HG03066 (cell line): ENCODE data around the gene TEX51.

Source experiments
- ATAC-seq: cut with Tn5 transposase; IDR thresholded peaks from one replicate; pipeline ENCODE4 v1.9.1; 2021; ENCODE audit warnings: low read depth; ENCODE audit not compliant: unreplicated experiment

The TEX51 gene

DNA sequence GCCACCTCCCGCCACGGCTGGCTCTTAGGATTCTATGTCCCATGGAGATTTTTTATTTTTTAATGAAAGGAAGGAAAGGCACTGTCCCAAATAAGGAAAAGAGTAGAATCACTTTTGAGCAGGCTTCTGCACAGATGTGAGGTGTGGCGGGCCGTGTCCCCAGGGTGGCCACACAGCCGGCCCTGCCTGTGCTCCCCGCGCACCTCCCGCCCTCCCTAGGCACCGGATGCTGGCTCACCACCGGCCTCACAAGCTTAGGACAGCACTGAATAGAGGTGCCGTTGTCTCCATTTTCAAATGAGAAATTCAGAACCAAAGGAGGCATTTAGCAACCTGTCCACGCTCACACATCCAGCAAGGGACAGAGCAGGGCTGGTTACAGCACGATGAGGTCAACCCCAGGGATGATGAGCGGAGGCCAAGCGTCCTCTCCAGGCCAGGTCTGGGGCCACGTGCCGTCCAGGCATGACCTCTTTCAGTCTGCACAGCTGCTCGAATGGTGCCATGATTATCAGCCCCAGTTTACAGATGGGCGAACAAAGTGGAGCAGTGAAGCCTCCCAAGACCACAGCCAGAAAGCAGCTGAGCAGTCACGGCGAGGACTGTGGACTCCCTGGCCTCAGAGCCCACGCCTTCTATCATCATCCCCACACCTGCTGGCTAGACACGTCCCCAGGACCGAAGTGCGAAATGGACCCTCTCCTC is 20.7 kb upstream of the TEX51 start:
- no peak for ATAC-seq

- no peak for ATAC-seq
These were observed 20.1 kb upstream of the TEX51 start for GRCh38 chr2:126878601-126879000.

DNA sequence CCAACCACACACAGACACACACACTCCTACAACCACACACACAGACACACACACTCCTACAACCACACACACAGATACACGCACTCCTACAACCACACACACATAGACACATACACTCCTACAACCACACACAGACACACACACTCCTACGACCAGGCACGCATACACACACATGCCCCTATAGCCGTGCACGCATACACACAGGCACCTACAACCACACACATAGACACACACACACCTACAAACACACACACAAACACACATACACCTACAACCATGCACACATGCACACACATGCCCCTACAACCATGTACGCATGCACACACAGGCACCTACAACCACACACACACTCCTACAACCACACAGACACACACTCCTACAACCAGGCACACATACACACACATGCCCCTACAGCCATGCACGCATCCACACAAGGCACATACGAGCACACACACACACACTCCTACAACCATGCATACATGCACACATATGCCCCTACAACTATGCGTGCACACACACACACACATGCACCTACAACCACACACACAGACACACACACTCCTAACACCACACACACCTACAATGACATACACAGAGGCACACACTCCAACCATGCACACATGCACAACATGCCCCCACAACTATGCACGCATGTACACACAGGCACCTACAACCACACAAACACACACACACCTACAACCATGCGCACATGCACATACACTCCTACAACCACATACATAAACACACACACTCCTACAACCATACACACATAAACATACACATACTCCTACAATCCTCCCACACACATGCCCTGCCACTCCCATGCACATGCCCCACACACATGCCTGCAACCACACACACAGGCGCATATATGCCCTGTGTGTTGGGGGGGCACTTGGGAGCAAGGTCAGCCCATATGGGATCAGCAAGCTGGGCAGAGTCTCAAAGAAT is 19.1 kb upstream of the TEX51 start:
- no peak for ATAC-seq

GRCh38 chr2:126880324-126880723 is 18.4 kb upstream of the TEX51 start:
- ATAC-seq, result no peak

GRCh38 chr2:126880817-126881216 is 17.9 kb upstream of the TEX51 start:
- ATAC-seq, result no peak

GRCh38 chr2:126881591-126881990 is 17.1 kb upstream of the TEX51 start:
- no peak for ATAC-seq

DNA sequence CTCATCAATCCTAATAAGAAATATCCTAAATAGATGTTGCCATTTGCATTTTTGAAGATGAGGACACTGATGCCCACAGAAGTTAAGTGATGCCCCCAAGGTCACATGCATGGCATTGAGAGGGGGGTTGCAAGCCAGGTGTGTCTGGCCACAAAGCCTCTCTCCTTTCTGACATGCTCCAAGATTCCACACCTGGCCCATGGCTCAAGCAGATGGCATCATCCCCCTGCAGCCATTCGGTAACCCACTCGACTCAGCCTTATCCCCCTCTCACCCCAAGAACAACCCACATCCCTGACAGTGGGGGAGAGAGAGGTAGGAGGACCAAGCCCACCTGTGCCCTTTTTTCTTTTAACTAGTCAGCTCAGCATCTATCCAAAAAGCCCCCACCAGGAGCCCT is 16.5 kb upstream of the TEX51 start:
- ATAC-seq, result no peak

DNA sequence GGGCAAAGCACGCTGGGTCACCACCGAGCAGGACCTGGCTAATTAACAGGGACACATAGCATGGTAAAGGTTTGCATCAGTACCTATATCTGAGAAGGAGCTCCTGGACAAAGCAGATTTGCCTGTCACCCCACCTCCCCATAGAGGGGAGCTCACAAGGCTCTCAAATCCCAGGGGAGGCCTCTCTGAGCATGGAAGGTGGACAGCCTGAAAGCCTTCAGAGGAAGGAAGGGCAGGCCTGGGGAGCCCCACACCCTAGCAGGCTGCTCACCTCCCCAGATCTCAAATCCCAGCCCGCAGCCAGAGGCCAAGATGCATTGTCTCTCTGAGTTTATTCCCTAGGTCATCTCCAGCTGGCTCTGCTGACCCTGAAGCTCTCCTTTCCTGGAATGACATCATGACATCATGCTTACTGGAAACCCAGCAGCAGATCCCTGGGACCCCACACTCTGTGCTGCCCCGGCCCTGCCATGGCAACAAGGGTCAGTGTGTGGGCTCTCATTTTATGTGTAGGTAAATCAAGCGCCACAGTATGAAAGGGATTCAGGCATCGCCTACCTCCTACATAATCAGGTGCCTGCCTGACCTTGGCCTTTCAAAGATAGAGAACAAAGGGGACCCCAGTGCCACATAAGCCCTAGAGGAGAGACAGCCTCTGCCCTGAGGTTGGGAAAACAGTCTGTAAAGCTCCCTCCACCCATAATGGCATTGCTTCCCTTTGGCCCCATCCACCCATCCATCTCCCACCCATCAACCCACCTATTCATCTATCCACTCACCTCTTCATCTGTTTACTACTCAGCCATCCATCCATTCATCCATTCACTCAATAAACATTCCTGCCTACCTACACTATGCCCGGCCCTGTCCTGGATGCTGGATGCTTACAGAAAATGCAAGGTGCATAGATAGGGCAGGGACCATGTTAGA is 15.7 kb upstream of the TEX51 start:
- ATAC-seq, result no peak

DNA sequence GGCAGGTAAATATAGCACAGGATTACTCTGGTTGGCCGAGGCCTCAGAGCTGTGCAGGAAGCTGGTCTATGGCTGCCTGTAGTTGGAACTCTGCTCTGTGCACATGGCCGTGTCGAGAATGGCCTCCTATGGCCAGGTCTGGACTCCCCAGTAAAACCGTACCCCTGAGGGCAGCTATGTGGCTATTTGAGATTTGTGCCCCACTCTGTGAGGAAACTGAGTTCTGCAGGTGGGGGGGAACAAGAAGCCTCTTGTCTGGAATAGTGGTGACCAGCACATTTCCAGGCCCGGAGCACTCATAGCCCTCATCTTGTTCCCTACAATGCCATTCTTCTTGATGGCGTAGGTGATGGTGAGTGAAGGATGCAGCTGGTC is 15.0 kb upstream of the TEX51 start:
- ATAC-seq, result no peak

- no peak for ATAC-seq
These were observed 13.6 kb upstream of the TEX51 start for GRCh38 chr2:126884861-126885750.

- no peak for ATAC-seq
These were observed 12.9 kb upstream of the TEX51 start for GRCh38 chr2:126885751-126886210.

DNA sequence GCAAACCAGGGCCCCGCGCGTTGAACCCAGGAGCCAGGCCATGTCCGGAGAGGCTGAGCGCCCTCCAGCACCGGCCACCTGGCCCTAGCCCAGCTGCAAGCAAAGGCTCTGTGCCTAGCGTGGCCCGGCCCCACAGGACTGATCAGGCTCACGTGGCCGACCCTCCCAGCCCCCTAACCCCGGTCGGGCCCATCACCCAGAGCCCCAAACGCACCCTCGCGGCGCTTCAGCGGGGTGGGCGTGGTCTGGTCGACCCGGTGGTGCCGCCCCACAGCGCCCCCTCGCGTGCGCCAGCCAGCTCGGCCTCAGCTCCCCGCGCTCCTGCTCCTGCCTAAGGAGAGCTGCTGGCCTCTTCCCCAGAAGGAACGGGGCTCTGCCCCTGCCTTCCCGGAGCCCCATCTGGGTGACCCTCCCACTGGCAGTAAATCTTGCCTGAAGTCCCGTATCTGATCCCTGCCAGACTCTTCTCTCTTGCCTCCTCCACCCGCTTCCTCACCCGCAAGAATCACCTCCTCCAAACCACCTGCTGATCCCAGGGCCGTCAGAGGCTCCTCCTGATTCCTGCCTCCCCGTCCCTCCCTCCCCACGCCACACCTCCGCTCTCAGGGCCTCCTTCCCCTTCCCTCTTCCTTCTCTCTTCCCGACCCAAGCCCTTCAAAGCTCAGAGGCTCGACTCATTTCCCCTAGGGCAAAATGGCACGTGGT is 12.3 kb upstream of the TEX51 start:
- peak; percentile 80 for ATAC-seq

DNA sequence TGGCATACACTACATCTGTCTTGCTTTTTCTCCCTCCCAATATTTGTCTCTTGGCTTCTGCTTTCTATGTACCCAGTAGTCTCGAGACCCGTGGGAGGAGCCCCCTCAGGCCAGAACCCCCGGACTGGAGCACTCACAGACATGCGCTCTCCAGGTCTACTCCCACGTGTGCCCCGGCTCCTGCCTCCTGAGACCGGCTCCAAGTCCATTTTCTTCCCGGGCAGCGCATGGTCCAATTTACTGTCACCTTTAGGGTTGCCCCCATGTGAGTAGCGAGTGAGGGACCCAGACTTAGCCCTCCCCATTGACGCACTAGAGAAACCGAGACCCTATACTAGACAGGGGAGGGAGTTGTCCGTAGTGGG is 11.8 kb upstream of the TEX51 start:
- no peak for ATAC-seq

GRCh38 chr2:126887506-126887905 is 11.2 kb upstream of the TEX51 start:
- ATAC-seq, result no peak

DNA sequence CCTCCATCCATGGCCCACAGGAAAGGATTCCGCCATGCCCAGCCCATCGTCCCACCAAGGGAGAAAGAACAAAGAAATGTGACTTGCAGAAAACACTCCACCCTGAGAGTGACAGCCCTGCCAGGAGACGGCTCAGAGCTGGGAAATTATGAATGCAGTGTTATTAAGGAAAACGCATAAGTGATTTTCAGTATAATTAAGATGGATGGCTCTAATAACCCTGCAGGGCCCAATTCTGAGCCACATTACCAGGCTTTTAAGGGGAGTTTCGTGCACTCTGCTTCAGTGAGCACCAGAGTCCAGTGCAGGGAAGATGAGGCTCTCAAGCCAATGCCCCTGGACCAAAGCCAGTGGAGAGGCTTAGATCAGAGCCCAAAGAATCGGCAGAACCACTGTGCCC is 10.6 kb upstream of the TEX51 start:
- ATAC-seq, result no peak

DNA sequence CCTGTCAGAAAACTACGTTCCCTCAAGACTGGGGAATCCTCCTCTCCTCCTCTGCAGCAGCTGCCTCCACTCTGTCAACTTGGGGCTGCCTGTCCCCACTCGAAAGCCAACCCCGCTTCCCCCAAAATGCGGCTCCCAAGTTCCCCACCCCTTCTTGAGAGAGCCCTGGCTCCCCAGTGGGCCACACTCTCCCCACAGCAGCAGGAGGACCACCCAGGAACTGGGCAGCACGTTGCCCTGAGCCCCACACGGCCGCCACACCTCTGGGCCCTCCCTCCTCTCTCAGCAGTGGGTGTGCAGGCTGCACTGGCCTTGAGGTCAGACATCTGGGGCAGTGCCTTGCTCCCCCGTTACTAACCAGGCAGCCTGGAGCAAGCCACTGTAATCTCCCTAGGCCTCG is 9.6 kb upstream of the TEX51 start:
- ATAC-seq, result no peak

DNA sequence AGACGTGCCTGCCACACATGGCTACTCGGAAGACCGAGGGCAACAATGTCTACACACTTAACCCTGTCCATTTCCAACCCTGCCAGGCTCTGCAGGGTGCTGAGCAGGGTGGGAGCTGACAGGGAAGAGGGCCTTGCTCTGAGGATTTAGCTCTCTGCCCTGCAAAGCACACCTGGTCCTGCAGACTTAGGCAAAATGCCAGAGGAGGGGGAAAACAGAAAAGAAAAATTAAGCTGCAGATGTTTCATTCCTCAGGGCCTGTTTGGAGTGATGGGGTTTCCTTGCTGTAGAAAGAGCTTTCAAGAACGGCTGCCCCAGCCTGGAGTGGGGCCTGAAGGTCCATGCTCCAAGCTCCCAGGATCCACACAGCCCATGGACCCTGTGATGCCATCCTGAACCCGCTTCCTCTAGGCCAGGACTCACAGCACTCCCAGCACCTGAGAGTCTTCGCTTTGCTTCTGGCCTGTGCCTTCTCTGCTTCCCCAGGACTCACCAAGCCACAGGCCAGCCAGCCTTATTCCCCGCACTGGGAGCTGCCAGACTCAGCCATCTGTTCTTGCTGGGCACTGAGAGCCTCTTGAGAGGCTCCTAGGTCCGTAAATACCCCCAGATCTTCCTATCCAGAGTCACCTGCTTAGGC is 9.1 kb upstream of the TEX51 start:
- ATAC-seq, result no peak

GRCh38 chr2:126890136-126890510 is 8.6 kb upstream of the TEX51 start:
- no peak for ATAC-seq
